SK-N-SH treated with all-trans-retinoic acid at 6 μM for 48 hours (cell line): ENCODE data around the gene LRRC8C.

Source experiments
- ARNTL ChIP-seq: fragments of 450-650 bp; formaldehyde crosslinking; IDR thresholded peaks from 2 replicates; pipeline ENCODE4 v1.5.0; 2020; ENCODE audit warnings: low read depth, mild to moderate bottlenecking, moderate library complexity, borderline replicate concordance
- PPARA ChIP-seq: fragments of 250-450 bp; sonication (Bioruptor Pico); IDR thresholded peaks from 2 replicates; pipeline ENCODE4 v1.5.0; 2020; ENCODE audit warnings: mild to moderate bottlenecking, borderline replicate concordance
- RARB ChIP-seq: fragments of 250-450 bp; sonication (Bioruptor Pico); IDR thresholded peaks from 2 replicates; pipeline ENCODE4 v1.8.0; 2021; ENCODE audit warnings: mild to moderate bottlenecking, moderate library complexity
- ZFP3 ChIP-seq: fragments of 250-450 bp; sonication (Bioruptor Pico); IDR thresholded peaks from 2 replicates; pipeline ENCODE4 v1.5.0; 2020; ENCODE audit warnings: mild to moderate bottlenecking, moderate library complexity
- ZFP30 ChIP-seq: fragments of 450-650 bp; formaldehyde crosslinking; IDR thresholded peaks from 2 replicates; pipeline ENCODE4 v1.5.0; 2022; ENCODE audit warnings: mild to moderate bottlenecking, moderate library complexity
- ZNF565 ChIP-seq: fragments of 450-650 bp; formaldehyde crosslinking; conservative IDR thresholded peaks from 2 replicates; pipeline ENCODE4 v1.5.0; 2020; ENCODE audit warnings: low read depth, mild to moderate bottlenecking, moderate library complexity
- ZNF70 ChIP-seq: fragments of 450-650 bp; formaldehyde crosslinking; IDR thresholded peaks from 2 replicates; pipeline ENCODE4 v1.5.0; 2020; ENCODE audit warnings: mild to moderate bottlenecking, moderate library complexity
- TF ChIP-seq, protein P1 (sequence below): fragments of 250-450 bp; sonication (Bioruptor Pico); IDR thresholded peaks from 2 replicates; pipeline ENCODE4 v1.5.1; 2020; ENCODE audit warnings: low read depth, mild to moderate bottlenecking, moderate library complexity
- TF ChIP-seq, protein P2 (sequence below): fragments of 250-450 bp; sonication (Bioruptor Pico); IDR thresholded peaks from 2 replicates; pipeline ENCODE4 v1.8.0; 2020; ENCODE audit warnings: mild to moderate bottlenecking, moderate library complexity, borderline replicate concordance
- TF ChIP-seq, protein P3 (sequence below): fragments of 250-450 bp; sonication (Bioruptor Pico); IDR thresholded peaks from 2 replicates; pipeline ENCODE4 v1.5.1; 2021; ENCODE audit warnings: mild to moderate bottlenecking, moderate library complexity
- TF ChIP-seq, protein P4 (sequence below): fragments of 250-450 bp; sonication (Bioruptor Pico); IDR thresholded peaks from 2 replicates; pipeline ENCODE4 v1.5.0; 2020; ENCODE audit warnings: mild to moderate bottlenecking, moderate library complexity

DNA sequence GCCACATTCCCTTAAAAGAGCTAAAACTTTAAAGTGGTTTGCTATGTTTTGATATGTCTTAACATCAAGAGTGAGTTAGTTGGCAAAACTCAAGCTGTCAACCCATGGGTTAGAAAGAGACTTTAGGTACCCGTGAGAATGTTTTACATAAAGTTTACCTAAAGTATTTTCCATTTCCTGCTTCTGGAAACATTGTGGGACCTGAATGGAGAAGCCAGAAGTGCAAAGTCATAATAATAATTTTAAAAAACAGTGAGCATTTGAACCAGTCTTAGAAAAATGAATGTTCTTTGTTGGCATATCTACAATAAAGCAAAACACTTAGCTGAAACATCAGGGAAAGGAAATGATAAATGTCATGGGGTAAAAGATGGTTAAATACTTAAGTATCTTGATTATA lies 34.8 kb downstream of the LRRC8C start:
- TF ChIP-seq, protein P1, sequence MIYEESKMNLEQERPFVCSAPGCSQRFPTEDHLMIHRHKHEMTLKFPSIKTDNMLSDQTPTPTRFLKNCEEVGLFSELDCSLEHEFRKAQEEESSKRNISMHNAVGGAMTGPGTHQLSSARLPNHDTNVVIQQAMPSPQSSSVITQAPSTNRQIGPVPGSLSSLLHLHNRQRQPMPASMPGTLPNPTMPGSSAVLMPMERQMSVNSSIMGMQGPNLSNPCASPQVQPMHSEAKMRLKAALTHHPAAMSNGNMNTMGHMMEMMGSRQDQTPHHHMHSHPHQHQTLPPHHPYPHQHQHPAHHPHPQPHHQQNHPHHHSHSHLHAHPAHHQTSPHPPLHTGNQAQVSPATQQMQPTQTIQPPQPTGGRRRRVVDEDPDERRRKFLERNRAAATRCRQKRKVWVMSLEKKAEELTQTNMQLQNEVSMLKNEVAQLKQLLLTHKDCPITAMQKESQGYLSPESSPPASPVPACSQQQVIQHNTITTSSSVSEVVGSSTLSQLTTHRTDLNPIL = no peak
- no peak for TF ChIP-seq RARB
- TF ChIP-seq, protein P2, sequence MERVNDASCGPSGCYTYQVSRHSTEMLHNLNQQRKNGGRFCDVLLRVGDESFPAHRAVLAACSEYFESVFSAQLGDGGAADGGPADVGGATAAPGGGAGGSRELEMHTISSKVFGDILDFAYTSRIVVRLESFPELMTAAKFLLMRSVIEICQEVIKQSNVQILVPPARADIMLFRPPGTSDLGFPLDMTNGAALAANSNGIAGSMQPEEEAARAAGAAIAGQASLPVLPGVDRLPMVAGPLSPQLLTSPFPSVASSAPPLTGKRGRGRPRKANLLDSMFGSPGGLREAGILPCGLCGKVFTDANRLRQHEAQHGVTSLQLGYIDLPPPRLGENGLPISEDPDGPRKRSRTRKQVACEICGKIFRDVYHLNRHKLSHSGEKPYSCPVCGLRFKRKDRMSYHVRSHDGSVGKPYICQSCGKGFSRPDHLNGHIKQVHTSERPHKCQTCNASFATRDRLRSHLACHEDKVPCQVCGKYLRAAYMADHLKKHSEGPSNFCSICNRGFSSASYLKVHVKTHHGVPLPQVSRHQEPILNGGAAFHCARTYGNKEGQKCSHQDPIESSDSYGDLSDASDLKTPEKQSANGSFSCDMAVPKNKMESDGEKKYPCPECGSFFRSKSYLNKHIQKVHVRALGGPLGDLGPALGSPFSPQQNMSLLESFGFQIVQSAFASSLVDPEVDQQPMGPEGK (CRISPR knock-in tag) = no peak; the same call in 1 of the 2 replicates
- TF ChIP-seq ZFP30 (CRISPR knock-in tag) = no peak
- TF ChIP-seq ZNF70 = no peak
- TF ChIP-seq, protein P3, sequence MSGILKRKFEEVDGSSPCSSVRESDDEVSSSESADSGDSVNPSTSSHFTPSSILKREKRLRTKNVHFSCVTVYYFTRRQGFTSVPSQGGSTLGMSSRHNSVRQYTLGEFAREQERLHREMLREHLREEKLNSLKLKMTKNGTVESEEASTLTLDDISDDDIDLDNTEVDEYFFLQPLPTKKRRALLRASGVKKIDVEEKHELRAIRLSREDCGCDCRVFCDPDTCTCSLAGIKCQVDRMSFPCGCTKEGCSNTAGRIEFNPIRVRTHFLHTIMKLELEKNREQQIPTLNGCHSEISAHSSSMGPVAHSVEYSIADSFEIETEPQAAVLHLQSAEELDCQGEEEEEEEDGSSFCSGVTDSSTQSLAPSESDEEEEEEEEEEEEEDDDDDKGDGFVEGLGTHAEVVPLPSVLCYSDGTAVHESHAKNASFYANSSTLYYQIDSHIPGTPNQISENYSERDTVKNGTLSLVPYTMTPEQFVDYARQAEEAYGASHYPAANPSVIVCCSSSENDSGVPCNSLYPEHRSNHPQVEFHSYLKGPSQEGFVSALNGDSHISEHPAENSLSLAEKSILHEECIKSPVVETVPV = no peak
- TF ChIP-seq ZNF565 = no peak
- no peak for TF ChIP-seq ARNTL (CRISPR knock-in tag)
- TF ChIP-seq ZFP3 = no peak
- TF ChIP-seq PPARA (CRISPR knock-in tag) = no peak
- TF ChIP-seq, protein P4, sequence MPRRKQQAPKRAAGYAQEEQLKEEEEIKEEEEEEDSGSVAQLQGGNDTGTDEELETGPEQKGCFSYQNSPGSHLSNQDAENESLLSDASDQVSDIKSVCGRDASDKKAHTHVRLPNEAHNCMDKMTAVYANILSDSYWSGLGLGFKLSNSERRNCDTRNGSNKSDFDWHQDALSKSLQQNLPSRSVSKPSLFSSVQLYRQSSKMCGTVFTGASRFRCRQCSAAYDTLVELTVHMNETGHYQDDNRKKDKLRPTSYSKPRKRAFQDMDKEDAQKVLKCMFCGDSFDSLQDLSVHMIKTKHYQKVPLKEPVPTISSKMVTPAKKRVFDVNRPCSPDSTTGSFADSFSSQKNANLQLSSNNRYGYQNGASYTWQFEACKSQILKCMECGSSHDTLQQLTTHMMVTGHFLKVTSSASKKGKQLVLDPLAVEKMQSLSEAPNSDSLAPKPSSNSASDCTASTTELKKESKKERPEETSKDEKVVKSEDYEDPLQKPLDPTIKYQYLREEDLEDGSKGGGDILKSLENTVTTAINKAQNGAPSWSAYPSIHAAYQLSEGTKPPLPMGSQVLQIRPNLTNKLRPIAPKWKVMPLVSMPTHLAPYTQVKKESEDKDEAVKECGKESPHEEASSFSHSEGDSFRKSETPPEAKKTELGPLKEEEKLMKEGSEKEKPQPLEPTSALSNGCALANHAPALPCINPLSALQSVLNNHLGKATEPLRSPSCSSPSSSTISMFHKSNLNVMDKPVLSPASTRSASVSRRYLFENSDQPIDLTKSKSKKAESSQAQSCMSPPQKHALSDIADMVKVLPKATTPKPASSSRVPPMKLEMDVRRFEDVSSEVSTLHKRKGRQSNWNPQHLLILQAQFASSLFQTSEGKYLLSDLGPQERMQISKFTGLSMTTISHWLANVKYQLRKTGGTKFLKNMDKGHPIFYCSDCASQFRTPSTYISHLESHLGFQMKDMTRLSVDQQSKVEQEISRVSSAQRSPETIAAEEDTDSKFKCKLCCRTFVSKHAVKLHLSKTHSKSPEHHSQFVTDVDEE (CRISPR knock-in tag) = no peak
